ENCODE data around the gene HDAC9. TPM values are rescaled to one million over a fixed set of nuclear protein-coding genes. Genes with fewer than 3 reads are reported as not detected.

The HDAC9 gene
- total RNA-seq, 2 experiments from 2014 or later, result 0.61 to 0.71 TPM

DNA sequence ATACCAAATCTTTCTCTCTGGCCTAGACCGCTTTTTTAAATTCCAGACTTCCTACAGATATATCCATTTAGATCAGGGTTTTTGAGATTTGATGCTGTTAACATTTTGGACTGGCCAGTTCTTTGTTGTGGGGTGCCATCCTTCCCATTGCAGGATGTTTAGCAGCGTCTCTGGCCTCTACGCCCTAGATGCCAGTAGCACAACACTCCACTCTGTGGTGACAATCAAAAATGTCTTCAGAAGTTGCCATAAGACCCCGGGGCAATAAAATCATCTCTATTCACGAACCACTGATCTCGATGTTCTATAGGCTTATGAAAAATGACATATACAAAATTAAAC, 46.3 kb downstream of the HDAC9 start:
- Mint-ChIP-seq H3K27me3 (no peaks in the 10 kb centered on the region), H3K9me3 (no peaks in the 10 kb centered on the region), H3K27ac (no peak overlapping the region), H3K36me3 (no peaks in the 10 kb centered on the region), H3K4me3 (no peak overlapping the region), H3K4me1 (no peaks in the 10 kb centered on the region)
- DNase-seq (no peak), ATAC-seq (ENCODE audit: low read depth) (no peak)
- POLR2A ChIA-PET, result no interaction called here

DNA sequence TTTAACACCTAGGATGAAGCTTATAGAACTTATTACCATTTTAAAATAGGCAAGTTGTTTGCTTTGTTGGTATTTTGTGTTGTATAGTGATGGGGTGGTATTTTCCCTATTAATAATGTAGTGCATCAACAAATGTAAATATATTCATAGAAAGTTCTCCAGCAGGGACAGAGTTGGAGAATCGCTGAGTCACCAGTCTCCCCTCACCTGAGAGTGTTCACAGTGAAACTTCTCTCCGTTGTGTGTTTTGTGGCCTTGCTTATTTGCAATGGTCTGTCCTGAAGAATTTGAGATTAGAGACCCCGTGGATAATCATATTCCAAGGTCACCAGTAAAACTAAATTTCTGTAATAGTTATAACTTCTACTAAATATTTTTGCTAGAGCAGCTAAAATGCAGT, 51.0 kb downstream of the HDAC9 start:
- Mint-ChIP-seq H3K27me3 (no peaks in the 10 kb centered on the region), H3K4me1 (no peaks in the 10 kb centered on the region), H3K27ac (no peak overlapping the region), H3K36me3 (no peaks in the 10 kb centered on the region), H3K4me3 (no peak overlapping the region), H3K9me3 (no peaks in the 10 kb centered on the region)
- DNase-seq, result no peak
- POLR2A ChIA-PET, result no interaction called here
- ATAC-seq (ENCODE audit: low read depth), result no peak

DNA sequence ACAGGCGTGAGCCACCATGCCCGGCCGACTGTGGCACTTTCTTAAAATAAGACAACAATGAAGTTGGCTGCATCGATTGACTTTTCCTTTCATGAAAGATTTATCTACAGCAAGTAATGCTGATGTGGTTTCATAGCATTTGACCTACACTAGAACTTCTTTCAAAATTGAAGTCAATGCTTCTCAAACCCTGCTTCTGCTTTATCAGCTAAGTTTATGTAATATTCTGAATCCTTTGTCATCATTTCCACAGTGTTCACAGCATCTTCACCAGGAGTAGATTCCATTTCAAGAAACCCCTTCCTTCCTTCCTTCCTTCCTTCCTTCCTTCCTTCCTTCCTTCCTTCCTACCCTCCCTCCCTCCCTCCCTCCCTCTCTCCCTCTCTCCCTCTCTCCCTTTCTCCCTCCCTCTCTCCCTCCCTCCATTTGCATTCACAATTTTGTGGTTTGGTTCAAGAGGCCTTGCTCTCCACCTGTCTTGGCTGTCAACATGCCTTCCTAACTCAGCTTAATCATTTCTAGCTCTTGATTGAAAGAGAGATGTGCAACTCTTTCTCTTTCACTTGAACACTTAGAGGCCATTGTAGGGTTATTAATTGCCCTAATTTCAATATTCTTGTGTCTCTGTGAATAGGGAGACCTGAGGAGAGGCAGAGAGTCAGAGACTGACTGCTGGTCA, 52.1 kb downstream of the HDAC9 start:
- Mint-ChIP-seq H3K4me1 (no peaks in the 10 kb centered on the region), H3K36me3 (no peaks in the 10 kb centered on the region), H3K4me3 (no peak overlapping the region), H3K9me3 (no peaks in the 10 kb centered on the region), H3K27me3 (no peaks in the 10 kb centered on the region), H3K27ac (no peak overlapping the region)
- DNase-seq, result no peak
- no peak for ATAC-seq (ENCODE audit: low read depth)
- POLR2A ChIA-PET, result no interaction called here

DNA sequence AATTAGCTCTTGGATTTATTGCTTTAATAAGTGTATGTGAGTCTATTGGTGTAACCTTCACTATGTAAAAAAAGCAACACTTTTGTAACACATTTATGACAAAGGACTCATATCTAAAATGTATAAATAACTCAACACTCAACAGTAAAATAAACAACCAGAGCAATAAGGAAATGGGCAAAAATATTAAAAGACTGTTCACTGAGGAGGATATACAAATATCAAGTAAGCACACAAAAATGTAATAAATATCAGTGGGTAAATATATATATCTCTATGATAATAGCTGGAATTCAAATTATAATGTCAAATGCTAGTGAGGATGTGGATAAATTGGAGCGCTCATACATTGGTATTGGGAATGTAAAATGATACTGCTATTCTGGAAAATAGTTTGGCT, 53.0 kb downstream of the HDAC9 start:
- Mint-ChIP-seq H3K27ac (no peak overlapping the region), H3K27me3 (no peaks in the 10 kb centered on the region), H3K36me3 (no peaks in the 10 kb centered on the region), H3K4me3 (no peak overlapping the region), H3K9me3 (no peaks in the 10 kb centered on the region), H3K4me1 (no peaks in the 10 kb centered on the region)
- no peak for DNase-seq
- ATAC-seq (ENCODE audit: low read depth), result no peak
- POLR2A ChIA-PET, result no interaction called here

DNA sequence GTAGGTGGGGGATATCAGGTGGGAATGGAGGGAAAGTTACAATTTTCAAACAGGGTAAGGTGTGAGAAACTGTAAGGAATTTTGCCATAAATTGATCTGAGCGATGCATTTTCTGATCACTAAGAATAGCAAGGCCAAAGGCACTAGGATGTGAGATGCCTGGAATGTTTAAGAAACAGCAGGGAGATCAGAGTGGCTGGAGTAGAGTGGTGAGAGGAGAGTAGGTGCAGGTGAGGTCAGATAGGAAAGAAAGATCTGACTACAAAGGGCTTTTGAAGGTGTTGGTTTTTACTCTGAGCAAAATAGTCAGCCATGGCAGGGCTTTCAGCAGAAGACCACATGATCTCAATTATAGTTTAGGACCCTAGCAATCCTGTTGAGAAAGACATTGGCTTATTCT, 55.0 kb downstream of the HDAC9 start:
- H3K27me3 Mint-ChIP-seq, result no peaks in the 10 kb centered on the region
- H3K27ac Mint-ChIP-seq, result no peak overlapping the region
- H3K4me1 Mint-ChIP-seq, result no peaks in the 10 kb centered on the region
- H3K4me3 Mint-ChIP-seq, result no peak overlapping the region
- ATAC-seq (ENCODE audit: low read depth) (no peak), DNase-seq (no peak)
- no peaks in the 10 kb centered on the region for H3K36me3 Mint-ChIP-seq
- POLR2A ChIA-PET, result no interaction called here
- H3K9me3 Mint-ChIP-seq, result no peaks in the 10 kb centered on the region

DNA sequence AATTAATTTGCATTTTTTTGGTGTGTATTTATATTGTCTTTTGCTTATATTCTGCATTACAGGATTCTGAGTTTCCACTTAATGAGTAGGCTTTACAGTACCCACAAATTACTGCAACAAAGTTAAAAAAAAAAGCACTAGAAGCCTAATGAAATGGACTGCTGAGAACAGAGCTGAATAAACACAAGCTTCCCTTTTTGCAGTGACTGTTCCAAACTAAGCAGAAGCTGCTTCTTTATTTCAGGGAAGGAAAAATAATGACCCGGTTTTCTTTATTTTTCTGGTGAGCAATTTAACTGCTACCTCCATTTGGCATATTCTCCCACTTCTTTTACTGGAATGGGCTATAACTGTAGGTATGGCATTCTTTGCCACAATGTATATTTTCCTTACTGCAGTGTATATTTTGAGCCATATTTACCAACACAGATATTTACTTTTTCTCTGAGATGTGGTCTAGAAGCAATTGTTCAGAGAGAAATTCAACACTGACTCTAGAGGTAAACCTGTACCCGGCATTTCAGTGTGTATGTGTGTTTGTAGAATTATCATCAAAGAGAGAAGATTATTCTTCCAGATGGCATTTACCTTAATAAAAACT, 56.9 kb downstream of the HDAC9 start:
- no peak for DNase-seq
- ATAC-seq (ENCODE audit: low read depth), result no peak
- Mint-ChIP-seq H3K36me3 (no peaks in the 10 kb centered on the region), H3K27ac (no peak overlapping the region), H3K4me3 (no peak overlapping the region), H3K4me1 (no peaks in the 10 kb centered on the region), H3K27me3 (no peaks in the 10 kb centered on the region), H3K9me3 (no peaks in the 10 kb centered on the region)
- POLR2A ChIA-PET, result no interaction called here

DNA sequence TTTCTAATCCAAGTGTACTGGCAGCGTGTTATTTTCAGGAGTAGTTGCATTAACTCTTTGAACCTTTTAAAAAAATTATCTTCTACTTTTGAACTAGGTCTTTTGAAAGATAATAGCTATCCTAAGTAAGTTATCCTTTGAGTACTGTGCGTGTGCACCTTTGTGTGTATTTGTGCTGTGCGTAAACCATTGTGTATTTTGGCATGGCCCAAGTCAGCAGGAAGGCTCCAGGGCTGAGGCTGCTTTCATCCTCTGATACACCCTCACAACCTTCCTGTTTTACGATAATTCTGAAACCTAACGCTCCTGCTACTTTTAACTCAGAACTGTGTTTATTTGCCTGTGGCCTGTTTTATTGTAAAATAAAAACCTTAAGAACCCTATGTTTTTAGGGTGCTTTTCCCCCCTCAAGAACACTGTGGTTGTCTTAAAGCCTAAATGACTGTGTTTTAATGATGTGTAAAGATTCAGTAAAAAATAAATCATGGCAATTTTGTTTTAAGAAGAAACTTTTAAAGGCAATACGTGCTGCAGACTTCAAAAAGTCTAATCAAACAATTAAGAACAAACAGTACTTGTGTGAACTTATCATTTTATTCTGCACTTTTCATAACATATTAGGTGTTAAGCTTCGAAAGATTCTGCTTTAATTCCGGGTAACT, 57.5 kb downstream of the HDAC9 start:
- no peaks in the 10 kb centered on the region for H3K9me3 Mint-ChIP-seq
- H3K4me1 Mint-ChIP-seq, result no peaks in the 10 kb centered on the region
- DNase-seq (no peak), ATAC-seq (ENCODE audit: low read depth) (no peak)
- POLR2A ChIA-PET, result no interaction called here
- no peak overlapping the region for H3K4me3 Mint-ChIP-seq
- no peaks in the 10 kb centered on the region for H3K27me3 Mint-ChIP-seq
- no peaks in the 10 kb centered on the region for H3K36me3 Mint-ChIP-seq
- H3K27ac Mint-ChIP-seq, result no peak overlapping the region

DNA sequence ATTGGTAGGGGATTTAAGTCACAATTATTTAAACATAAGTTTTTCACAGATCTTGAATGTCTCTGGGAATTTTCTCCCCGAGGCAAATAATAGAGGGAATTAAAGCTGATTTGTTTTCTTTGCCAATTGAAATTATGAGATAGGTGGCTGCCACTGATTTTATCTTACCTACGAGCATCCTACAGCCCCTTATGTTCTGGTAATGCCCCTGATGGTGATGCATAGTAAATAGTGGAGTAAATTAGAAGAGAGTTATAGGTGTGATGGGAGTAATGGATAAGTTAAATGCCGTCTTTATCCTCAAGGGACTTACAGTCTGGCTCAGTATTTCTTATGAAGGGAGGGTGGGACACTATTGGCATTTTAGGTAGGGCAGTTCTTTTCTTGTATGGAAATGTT, 58.1 kb downstream of the HDAC9 start:
- Mint-ChIP-seq H3K27ac (no peak overlapping the region), H3K27me3 (no peaks in the 10 kb centered on the region), H3K4me3 (no peak overlapping the region), H3K4me1 (no peaks in the 10 kb centered on the region), H3K9me3 (no peaks in the 10 kb centered on the region), H3K36me3 (no peaks in the 10 kb centered on the region)
- no peak for DNase-seq
- ATAC-seq (ENCODE audit: low read depth), result no peak
- POLR2A ChIA-PET, result no interaction called here

DNA sequence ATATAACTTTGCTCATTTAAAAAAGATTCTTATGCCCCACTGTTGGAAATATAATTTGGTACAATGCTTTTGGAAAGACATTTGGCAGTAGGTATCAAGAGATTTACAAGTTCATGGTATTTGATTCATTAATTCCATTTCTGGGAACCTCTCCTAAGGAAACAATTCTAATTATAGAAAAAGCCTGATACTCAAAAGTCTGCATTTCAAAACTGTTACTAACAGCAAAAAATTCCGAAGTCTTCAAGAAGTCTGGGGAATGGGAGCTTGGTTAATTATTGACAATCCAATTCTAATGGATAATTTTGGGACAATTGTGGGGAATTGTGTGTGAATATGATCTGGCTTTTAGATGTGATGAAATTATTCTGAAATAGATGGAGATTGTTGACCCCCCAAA, 59.6 kb downstream of the HDAC9 start:
- POLR2A ChIA-PET, result no interaction called here

DNA sequence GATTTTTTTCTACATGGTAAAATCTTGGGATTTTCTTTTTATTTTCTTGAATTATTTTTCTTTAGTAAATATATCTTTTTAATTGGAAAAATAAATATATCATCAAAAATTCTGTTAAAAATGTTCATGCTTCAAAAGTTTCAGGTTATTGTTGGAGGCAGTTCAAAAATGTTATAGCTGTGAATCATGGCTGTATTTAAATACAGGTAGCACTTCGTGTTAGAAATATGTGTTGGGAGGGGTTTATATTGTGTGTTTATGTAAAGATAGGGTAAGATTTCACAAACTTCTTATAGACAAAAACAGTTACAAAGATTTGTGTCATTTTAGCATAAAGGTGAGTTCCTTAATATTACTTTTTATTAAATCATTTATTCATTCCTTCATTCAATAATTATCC, 60.4 kb downstream of the HDAC9 start:
- no peak overlapping the region for H3K4me3 Mint-ChIP-seq
- no peak for DNase-seq
- H3K9me3 Mint-ChIP-seq, result no peaks in the 10 kb centered on the region
- POLR2A ChIA-PET, result no interaction called here
- H3K27ac Mint-ChIP-seq, result no peak overlapping the region
- no peak for ATAC-seq (ENCODE audit: low read depth)
- H3K36me3 Mint-ChIP-seq, result no peaks in the 10 kb centered on the region
- H3K4me1 Mint-ChIP-seq, result no peaks in the 10 kb centered on the region
- H3K27me3 Mint-ChIP-seq, result no peaks in the 10 kb centered on the region

More for the DNA sequence above, 59.6 kb downstream of the HDAC9 start:
- Mint-ChIP-seq H3K27ac (no peak overlapping the region), H3K4me1 (no peaks in the 10 kb centered on the region), H3K4me3 (no peak overlapping the region), H3K27me3 (no peaks in the 10 kb centered on the region), H3K36me3 (no peaks in the 10 kb centered on the region), H3K9me3 (no peaks in the 10 kb centered on the region)
- DNase-seq (no peak), ATAC-seq (ENCODE audit: low read depth) (no peak)

DNA sequence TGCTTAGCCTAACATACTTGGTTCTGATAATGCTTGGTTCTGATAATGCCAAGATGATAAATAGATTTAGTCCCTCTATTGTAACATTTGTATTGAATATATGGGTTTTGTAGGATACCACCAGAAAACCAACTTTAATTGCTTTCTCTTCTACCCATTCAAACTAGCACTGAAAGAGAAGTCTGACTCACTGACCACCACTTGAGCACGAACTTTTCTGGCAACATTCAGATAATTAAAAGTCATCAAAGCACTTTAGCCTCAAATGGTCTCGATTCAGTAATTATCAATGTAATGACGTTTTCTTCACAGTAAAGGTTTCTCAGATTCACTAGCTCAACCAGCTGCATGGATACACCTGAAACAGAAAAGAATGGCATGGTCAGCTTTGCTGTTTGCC, 63.0 kb downstream of the HDAC9 start:
- H3K9me3 Mint-ChIP-seq, result no peaks in the 10 kb centered on the region

DNA sequence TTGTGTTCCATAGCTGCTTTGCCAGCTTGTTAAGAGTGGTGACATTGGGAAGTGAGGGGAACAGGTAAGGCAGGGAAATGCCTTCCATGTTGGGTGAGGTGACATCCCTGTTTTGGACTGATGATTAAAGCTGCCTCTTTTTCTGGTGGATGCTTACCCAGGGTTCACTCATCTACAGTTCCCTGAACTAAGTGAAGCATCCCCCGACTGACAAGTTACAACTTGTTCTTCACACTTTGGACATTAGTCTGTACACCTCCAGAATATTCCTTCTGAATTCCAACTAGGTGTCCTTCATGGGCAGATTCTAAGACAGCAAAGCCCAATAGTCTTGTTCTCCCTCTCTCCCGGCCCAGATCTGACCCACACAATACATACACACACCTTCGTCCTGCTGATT, 63.4 kb downstream of the HDAC9 start:
- Mint-ChIP-seq H3K27ac (no peak overlapping the region), H3K9me3 (no peaks in the 10 kb centered on the region), H3K4me3 (no peak overlapping the region), H3K4me1 (no peaks in the 10 kb centered on the region), H3K36me3 (no peaks in the 10 kb centered on the region), H3K27me3 (no peaks in the 10 kb centered on the region)
- no peak for DNase-seq
- POLR2A ChIA-PET, result no interaction called here
- ATAC-seq (ENCODE audit: low read depth), result no peak

More for the DNA sequence above, 63.0 kb downstream of the HDAC9 start:
- H3K4me3 Mint-ChIP-seq, result no peak overlapping the region
- H3K4me1 Mint-ChIP-seq, result no peaks in the 10 kb centered on the region
- no peak for DNase-seq
- H3K36me3 Mint-ChIP-seq, result no peaks in the 10 kb centered on the region
- no peak overlapping the region for H3K27ac Mint-ChIP-seq
- H3K27me3 Mint-ChIP-seq, result no peaks in the 10 kb centered on the region
- POLR2A ChIA-PET, result no interaction called here
- no peak for ATAC-seq (ENCODE audit: low read depth)

DNA sequence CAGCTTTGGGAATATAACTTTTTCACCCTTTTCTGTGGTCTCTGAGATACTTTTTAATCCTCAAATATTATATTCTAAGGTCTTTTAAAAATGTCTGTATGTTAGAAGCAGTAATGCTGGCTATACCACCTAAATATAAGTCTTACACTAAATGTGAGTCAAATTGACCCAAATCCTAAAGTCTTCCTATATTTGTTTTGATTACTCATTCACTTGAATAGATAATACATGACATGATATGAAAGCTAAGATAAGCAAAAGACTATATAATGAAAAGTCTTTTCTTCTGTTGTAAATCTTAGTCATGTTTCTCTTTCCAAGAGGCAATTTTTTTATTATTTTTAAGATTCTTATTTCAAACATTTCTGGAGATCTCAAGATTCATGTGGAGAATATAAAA, 64.2 kb downstream of the HDAC9 start:
- POLR2A ChIA-PET, result no interaction called here
- H3K4me1 Mint-ChIP-seq, result no peaks in the 10 kb centered on the region
- no peak for DNase-seq
- no peaks in the 10 kb centered on the region for H3K9me3 Mint-ChIP-seq
- H3K27ac Mint-ChIP-seq, result no peak overlapping the region
- H3K27me3 Mint-ChIP-seq, result no peaks in the 10 kb centered on the region
- no peak for ATAC-seq (ENCODE audit: low read depth)
- no peak overlapping the region for H3K4me3 Mint-ChIP-seq
- H3K36me3 Mint-ChIP-seq, result no peaks in the 10 kb centered on the region

DNA sequence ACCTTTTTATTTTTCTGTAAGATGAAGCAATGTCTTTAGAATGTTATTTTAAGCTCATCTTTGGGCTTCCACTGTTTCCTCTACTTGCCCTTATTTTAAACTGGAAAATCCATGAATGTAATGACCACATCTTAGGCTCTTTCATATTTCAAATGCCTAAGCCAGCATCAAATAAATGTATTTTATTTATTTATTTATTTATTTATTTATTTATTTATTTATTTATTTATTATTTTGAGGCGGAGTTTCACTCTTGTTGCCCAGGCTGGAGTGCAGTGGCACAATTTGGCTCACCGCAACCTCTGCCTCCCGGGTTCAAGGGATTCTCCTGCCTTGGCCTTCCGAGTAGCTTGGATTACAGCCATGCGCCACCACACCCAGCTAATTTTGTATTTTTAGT, 69.2 kb downstream of the HDAC9 start:
- Mint-ChIP-seq H3K27ac (no peak overlapping the region), H3K4me3 (no peak overlapping the region), H3K9me3 (no peaks in the 10 kb centered on the region), H3K36me3 (no peaks in the 10 kb centered on the region), H3K27me3 (no peaks in the 10 kb centered on the region), H3K4me1 (no peaks in the 10 kb centered on the region)
- DNase-seq (no peak), ATAC-seq (ENCODE audit: low read depth) (no peak)
- POLR2A ChIA-PET, result no interaction called here
